Measurements from ENCODE around the gene KRT80. TPM values are rescaled to one million over a fixed set of nuclear protein-coding genes. Genes with fewer than 3 reads are reported as not detected.
A peak's percentile ranks its signal among the peaks of the same experiment; 100 is the strongest.

The KRT80 gene
- polyA plus RNA-seq, 2 of the 4 experiments (the other 2 are of a cell fraction), result 38.3 to 63.1 TPM

GRCh38 chr12:52123487-52124186 lies 68.2 kb downstream of the KRT80 start:
- Histone ChIP-seq H3K4me3 (no peak overlapping the region), H3K4me2 (no peak overlapping the region), H3K9me3 (no peaks in the 10 kb centered on the region), H3K4me1 (peaks cover 5% of the 10 kb centered on the region; the same call in 2 of the 3 replicates), H3K27ac (no peak overlapping the region)
- WGBS (ENCODE audit: missing lambda C conversion rate), result 66% methylated on average over 8 of the region's 8 CpGs
- CTCF ChIA-PET, result interaction anchor here (0.7 to 15.8 kb wide), 22 partner anchors 9 to 756 kb away, joined by 3 to 304 read pairs (median 4); partner anchors contain the start of genes ATG101, SMIM41 and TAMALIN
- no peak for FAIRE-seq
- POLR2A ChIA-PET, result no interaction called here
- no peak for ATAC-seq
- TF ChIP-seq HOXA7 (CRISPR knock-in tag; IDR thresholded peaks at IDR 0.05), result no peak
- TF ChIP-seq RCOR1 (IDR thresholded peaks at IDR 0.05; ENCODE audit: low read depth, low read length), result no peak
- no peak for TF ChIP-seq EHF (CRISPR knock-in tag; IDR thresholded peaks at IDR 0.05)
- TF ChIP-seq CBX2 (IDR thresholded peaks at IDR 0.05; ENCODE audit: borderline replicate concordance, low read depth), result no peak
- no peak for TF ChIP-seq EHMT2 (IDR thresholded peaks at IDR 0.05; ENCODE audit: low read depth)
- no peak for TF ChIP-seq SMC3 (IDR thresholded peaks at IDR 0.05)
- TF ChIP-seq NFE2L2 (conservative IDR thresholded peaks at IDR 0.05; ENCODE audit: low read length), result no peak
- TF ChIP-seq, protein P1, sequence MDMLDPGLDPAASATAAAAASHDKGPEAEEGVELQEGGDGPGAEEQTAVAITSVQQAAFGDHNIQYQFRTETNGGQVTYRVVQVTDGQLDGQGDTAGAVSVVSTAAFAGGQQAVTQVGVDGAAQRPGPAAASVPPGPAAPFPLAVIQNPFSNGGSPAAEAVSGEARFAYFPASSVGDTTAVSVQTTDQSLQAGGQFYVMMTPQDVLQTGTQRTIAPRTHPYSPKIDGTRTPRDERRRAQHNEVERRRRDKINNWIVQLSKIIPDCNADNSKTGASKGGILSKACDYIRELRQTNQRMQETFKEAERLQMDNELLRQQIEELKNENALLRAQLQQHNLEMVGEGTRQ (IDR thresholded peaks at IDR 0.05), result no peak
- TF ChIP-seq SREBF2 (IDR thresholded peaks at IDR 0.05), result no peak
- no peak for TF ChIP-seq CBX8 (IDR thresholded peaks at IDR 0.05)
- no peak for TF ChIP-seq HMGXB4 (CRISPR knock-in tag; IDR thresholded peaks at IDR 0.05; ENCODE audit: borderline replicate concordance)
- no peak for TF ChIP-seq TP53 (CRISPR knock-in tag; IDR thresholded peaks at IDR 0.05)
- TF ChIP-seq E2F6 (IDR thresholded peaks at IDR 0.05; ENCODE audit: borderline replicate concordance, low read depth), result no peak
- TF ChIP-seq POLR2AphosphoS2 (conservative IDR thresholded peaks at IDR 0.05; ENCODE audit: low read length), result no peak
- no peak for TF ChIP-seq RAD21 (conservative IDR thresholded peaks at IDR 0.05 in 1 of 2, IDR thresholded peaks at IDR 0.05 in 1 of 2)
- TF ChIP-seq ZC3H11A (IDR thresholded peaks at IDR 0.05), result no peak
- no peak for TF ChIP-seq BHLHE40 (IDR thresholded peaks at IDR 0.05; ENCODE audit: low read depth, low read length)
- DNase-seq (ENCODE audit: low read depth in 1 of 2, low spot score in 1 of 2), result peak in 1 of 2 experiments; percentile 0

- DNase-seq (ENCODE audit: low read depth in 1 of 2, low spot score in 1 of 2) (peak in 1 of 2 experiments; percentile 0), FAIRE-seq (no peak), ATAC-seq (peak in 1 of 2 experiments; percentile 6; a peak in 1 of 6 replicates)
- no peak for TF ChIP-seq CBX2 (IDR thresholded peaks at IDR 0.05; ENCODE audit: borderline replicate concordance, low read depth)
- TF ChIP-seq EHF (CRISPR knock-in tag; IDR thresholded peaks at IDR 0.05), result no peak
- no peak for TF ChIP-seq CEBPB (IDR thresholded peaks at IDR 0.05)
- TF ChIP-seq RNF2 (IDR thresholded peaks at IDR 0.05; ENCODE audit: borderline replicate concordance, low read depth), result no peak
- no peak for TF ChIP-seq KDM5A (IDR thresholded peaks at IDR 0.05)
- TF ChIP-seq RAD21 (conservative IDR thresholded peaks at IDR 0.05 in 1 of 2, IDR thresholded peaks at IDR 0.05 in 1 of 2), result no peak
- no peak for TF ChIP-seq HOXB13 (CRISPR knock-in tag; IDR thresholded peaks at IDR 0.05; ENCODE audit: low read depth)
- TF ChIP-seq NPAS2 (CRISPR knock-in tag; IDR thresholded peaks at IDR 0.05; ENCODE audit: borderline replicate concordance), result no peak
- TF ChIP-seq, protein P2, sequence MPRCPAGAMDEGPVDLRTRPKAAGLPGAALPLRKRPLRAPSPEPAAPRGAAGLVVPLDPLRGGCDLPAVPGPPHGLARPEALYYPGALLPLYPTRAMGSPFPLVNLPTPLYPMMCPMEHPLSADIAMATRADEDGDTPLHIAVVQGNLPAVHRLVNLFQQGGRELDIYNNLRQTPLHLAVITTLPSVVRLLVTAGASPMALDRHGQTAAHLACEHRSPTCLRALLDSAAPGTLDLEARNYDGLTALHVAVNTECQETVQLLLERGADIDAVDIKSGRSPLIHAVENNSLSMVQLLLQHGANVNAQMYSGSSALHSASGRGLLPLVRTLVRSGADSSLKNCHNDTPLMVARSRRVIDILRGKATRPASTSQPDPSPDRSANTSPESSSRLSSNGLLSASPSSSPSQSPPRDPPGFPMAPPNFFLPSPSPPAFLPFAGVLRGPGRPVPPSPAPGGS (IDR thresholded peaks at IDR 0.05), result no peak
- H3K4me2 ChIP-seq, result no peak overlapping the region
- peaks cover 5% of the 10 kb centered on the region; the same call in 2 of the 3 replicates for H3K4me1 ChIP-seq
- no peaks in the 10 kb centered on the region for H3K9me3 ChIP-seq
- ChIA-PET CTCF (interaction anchor here (1.0 to 15.8 kb wide), 19 partner anchors 8 to 756 kb away, joined by 3 to 304 read pairs (median 5); partner anchors contain the start of genes ATG101, SMIM41 and TAMALIN), POLR2A (no interaction called here)
- WGBS (ENCODE audit: missing lambda C conversion rate), result 67% methylated on average over 7 of the region's 7 CpGs
- H3K27ac ChIP-seq, result no peak overlapping the region
- no peak overlapping the region for H3K4me3 ChIP-seq
Measured at GRCh38 chr12:52122904-52123303, 68.9 kb downstream of the KRT80 start.
